ENCODE results near the gene ATG7.

DNA sequence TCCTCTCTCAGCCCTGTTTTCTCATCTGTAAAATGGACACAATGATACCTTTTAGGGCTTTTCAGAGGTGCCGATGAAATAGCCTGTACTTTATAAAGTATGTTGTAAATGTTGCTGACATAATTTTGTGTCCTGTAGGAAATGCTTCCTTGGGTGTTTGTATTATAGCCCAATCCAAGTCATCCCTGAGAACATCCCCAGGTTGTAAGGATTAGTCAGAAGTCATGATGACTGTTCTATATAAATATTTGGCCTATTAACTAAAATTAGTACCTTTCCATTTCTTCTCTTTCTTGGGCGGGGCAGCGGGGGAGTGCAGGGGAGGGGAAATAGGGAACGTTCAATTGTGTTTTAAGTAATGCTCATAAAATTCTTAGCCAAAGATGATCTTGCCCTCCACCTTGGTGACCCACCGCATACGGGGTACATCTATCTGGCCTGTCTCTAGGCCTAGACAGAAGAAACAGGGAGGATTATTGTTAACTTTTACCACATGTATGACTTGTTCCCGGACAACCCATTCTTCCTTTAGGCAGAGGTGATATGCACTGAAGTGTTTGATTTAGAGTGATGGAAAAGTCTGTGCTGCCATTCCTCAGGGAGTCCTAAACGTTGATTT, 250.9 kb downstream of the ATG7 start:
- TF ChIP-seq, protein P1, sequence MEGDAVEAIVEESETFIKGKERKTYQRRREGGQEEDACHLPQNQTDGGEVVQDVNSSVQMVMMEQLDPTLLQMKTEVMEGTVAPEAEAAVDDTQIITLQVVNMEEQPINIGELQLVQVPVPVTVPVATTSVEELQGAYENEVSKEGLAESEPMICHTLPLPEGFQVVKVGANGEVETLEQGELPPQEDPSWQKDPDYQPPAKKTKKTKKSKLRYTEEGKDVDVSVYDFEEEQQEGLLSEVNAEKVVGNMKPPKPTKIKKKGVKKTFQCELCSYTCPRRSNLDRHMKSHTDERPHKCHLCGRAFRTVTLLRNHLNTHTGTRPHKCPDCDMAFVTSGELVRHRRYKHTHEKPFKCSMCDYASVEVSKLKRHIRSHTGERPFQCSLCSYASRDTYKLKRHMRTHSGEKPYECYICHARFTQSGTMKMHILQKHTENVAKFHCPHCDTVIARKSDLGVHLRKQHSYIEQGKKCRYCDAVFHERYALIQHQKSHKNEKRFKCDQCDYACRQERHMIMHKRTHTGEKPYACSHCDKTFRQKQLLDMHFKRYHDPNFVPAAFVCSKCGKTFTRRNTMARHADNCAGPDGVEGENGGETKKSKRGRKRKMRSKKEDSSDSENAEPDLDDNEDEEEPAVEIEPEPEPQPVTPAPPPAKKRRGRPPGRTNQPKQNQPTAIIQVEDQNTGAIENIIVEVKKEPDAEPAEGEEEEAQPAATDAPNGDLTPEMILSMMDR (IDR thresholded peaks at IDR 0.05): no peak
- TF ChIP-seq POLR2AphosphoS5 (IDR thresholded peaks at IDR 0.05; ENCODE audit: insufficient read depth in 1 of 2, low read depth in 1 of 2) (no peak), POLR2A (IDR thresholded peaks at IDR 0.05) (no peak)

Measured in vagina (tissue), 2 donors.